Stimulated activated CD4-positive, alpha-beta T cell treated with anti-CD3 and anti-CD28 coated beads, Interleukin-15, amount 100 ng/mL, for 1 hour (primary cell): ENCODE data around the gene CAV1.

ENCODE experiments used
- DNase-seq, 2 donors: peaks; one replicate each; pipeline ENCODE4 v3.0.0-alpha.2; 2020; ENCODE audit warnings: low read depth in 1 of 2, low spot score in 1 of 2

Gene CAV1

DNA sequence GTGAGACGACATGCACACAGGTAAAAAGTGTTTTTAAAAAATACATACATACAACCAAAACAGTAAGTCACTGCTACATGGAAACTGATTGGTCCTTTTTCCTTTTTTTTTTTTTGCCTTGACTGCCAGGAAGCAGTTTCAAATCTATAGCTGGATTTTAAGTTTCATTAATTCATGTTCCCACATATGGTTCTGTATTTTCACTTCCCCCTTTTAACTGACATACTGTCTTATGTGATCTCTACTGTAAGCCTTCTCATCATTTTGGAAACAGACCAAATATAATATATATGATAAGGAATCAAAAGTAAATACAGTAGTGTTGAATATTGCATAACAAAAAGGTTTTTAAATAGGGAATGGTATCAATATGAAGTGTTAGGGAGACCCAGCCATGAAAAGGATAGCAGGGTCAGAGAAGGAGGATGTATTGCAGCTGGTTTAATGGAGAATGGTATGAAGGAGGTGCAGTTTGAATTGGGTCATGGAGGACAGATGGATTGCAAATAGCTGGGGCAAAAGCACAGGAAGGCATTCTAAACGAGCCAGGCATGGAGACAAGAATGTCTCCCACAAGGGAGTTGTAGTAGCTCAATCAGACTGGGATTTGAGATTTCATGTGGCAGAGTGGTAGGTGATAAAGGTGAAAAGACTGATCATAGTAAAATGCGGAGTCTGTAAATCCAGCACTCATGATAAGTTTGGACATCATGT, 5.4 kb downstream of the CAV1 start:
- DNase-seq: no peak

DNA sequence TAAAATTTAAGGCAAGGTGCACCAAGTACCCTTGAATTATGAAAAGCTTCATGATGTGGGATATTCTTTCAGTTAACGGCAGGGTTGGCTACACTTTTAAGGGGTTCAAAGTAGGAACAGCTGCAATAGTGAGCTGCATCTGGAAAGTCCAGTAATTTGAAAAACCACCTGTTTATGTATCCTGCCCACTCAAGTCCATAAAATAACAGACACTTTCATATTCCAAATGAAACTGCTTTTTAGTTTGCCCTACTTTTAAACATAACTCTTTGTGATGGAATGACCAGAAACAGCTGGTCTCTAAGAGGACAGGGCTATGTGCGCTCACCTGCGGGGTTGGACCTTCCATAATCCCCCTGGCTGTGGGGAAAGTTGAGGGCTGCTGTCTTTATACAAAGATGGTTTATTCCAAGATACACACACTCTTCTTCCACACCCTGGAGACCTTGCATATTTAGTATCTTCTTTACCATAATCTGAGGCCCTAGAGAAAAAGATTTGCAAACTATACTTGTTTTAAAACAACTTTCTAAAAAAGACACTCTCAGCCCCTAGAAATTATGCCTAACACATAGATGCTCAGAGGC, 7.4 kb downstream of the CAV1 start:
- DNase-seq: no peak

GRCh38 chr7:116534790-116535189, 10.0 kb downstream of the CAV1 start:
- no peak for DNase-seq

- no peak for DNase-seq
These were observed 10.6 kb downstream of the CAV1 start for GRCh38 chr7:116535416-116535815.

- DNase-seq: no peak
These were observed 13.3 kb downstream of the CAV1 start for GRCh38 chr7:116538138-116538537.

- no peak for DNase-seq
These were observed 15.0 kb downstream of the CAV1 start for GRCh38 chr7:116539879-116540278.

DNA sequence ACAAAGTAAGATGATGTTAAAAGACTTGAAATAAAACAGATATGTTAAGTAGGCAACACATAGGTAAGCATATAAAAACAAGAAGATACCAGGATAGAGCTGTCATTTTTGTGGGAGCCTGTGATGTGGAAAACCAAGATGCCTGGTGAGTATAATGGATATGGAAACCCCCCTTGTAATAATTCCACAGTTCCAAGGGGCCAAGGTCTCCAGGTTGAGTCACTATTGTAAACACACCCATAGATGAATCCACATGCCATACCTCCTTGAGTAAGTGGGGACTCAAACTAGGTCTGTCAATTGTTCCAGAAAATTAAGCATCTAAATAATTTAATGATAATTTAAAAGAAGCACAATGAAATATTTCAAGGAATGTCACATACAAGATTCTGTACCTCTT, 15.9 kb downstream of the CAV1 start:
- DNase-seq: no peak

GRCh38 chr7:116541951-116542350, 17.1 kb downstream of the CAV1 start:
- DNase-seq: no peak

DNA sequence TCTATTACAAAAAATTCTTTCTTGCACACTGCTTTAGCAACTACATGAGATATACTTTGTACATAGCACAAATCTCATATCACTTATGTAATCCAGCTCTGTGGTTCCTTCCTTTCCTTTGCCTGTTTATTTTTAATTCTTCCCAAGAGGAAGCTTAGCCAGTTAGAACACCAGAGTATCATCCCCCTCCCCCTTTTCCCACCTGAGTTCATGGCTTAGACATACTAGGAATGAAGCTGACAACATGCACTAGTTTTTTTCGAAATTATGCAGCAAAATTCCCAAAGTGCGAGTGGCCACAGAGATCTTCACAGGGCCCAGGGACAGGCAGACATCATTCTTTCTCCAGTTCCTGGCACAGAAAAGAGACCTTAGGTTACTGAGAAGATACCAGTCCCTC, 17.8 kb downstream of the CAV1 start:
- DNase-seq: no peak

DNA sequence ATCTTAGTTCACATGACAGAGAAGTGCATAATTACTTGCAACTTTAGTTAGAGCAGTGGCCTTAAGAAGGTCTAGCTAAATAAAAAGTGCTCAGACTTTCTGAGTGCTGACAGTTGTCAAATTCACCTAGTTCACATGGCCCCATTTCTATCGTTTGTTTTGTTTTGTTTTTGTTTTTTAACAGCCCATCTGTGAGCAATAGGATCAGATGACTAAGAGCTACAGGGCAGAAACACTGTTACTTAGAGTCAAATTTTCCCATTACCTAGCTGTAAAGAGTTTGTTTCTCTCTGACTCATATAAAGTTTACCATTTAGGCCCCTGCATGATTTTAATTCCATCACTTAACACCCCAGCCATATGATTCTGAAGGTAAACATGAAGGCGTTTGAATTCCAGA, 18.8 kb downstream of the CAV1 start:
- no peak for DNase-seq

DNA sequence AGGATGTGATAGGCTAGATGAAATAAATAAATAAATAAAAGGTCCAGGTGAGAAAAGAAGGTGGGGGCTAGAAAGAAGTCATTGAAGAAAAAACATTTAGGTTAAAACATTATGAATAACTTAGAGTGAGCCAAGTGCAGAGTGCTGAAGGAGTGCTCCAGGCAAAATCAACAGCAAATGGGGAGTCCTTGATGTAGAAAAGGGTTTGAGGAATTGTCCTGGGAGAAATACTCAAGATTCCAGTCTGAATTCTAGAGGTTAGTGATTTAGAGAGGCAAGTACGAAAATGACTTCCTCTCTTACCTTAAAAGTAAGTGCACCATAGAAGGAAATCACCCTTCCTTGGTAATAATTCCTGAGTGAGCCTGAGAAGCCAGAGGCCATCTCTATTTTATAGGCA, 19.7 kb downstream of the CAV1 start:
- no peak for DNase-seq

DNA sequence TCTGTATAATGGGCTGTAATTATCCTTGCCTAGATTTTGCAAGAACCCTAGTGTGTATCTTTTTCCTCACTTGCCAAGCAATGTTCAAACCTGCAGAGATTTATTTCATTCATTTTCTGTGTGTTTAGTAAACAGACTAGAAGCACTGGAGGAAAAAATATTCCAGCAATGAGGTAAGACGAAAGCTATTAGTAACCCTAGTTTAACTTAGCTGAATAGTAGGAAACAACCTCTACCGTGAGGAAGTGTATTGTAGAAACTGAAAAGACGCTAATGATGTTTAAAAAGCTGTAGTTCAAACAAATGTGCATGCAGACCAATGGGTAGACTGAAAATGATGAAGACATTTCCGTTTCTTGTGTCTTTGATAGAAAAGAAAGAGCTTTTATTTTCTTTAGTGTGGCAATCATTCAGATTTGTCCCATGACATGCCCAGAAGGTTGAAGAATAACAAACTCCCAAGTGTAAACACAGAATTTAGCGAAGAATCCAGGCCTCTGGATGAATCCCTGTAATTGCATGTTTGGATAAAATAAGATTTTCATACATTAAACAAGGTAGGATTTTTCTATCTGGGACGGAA, 20.7 kb downstream of the CAV1 start:
- DNase-seq: no peak

GRCh38 chr7:116546054-116546453, 21.2 kb downstream of the CAV1 start:
- DNase-seq: no peak

GRCh38 chr7:116546916-116547315, 22.1 kb downstream of the CAV1 start:
- no peak for DNase-seq

DNA sequence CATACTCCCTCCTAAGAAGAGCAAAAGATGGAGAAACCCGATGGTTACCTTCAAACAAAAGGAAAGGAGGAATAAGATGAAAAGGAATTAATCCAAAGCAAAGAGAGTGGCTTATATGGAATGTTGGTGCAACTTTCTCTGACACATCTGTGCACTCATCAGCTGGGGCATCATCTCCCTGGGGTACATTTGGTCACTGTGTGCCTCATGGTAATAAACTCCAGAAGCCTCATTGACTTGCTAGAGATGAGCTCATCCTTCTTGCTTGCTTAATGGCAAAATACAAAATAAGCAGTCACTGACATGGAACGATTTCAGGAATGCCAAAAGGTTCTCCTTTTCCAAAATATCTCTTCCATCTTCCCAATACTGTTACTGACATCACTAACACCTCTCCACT, 22.5 kb downstream of the CAV1 start:
- DNase-seq: no peak

GRCh38 chr7:116548506-116548905, 23.7 kb downstream of the CAV1 start:
- no peak for DNase-seq

GRCh38 chr7:116549370-116549769, 24.5 kb downstream of the CAV1 start:
- DNase-seq: no peak

DNA sequence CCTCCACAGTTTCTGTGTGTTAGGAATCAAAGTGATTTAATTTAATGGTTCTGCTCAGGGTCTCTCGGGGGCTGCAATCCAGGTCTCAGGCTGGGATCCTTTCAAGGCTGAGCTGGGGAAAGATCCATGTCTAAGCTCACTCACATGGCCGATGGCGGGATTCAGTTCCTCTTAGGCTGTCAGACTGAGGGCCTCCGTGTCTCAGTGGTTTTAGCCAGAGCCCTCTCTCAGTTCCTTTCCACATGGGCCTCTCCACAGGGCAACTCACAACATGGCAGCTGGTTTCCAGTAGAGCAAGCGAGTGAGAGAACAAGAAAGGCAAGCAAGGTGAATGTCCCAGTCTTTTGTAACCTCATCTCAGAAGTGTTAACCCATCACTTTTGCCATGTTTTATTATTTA, 26.9 kb downstream of the CAV1 start:
- DNase-seq: no peak

- DNase-seq: no peak
These were observed 27.8 kb downstream of the CAV1 start for GRCh38 chr7:116552602-116553001.

- no peak for DNase-seq
These were observed 28.5 kb downstream of the CAV1 start for GRCh38 chr7:116553168-116553964.

GRCh38 chr7:116554436-116554835, 29.6 kb downstream of the CAV1 start:
- no peak for DNase-seq

GRCh38 chr7:116554911-116555310, 30.1 kb downstream of the CAV1 start:
- no peak for DNase-seq
